Tibial nerve (tissue), 4 donors: ENCODE results near the gene ST3GAL2. TPM values are rescaled to one million over a fixed set of nuclear protein-coding genes. Genes with fewer than 3 reads are reported as not detected.
"Not testable (repeated sequence)": the region's sequence is repeated elsewhere in the genome, so short reads cannot be mapped to it uniquely, and the experiment has no call there.

Source experiments
- DNase-seq, 2 donors: peaks; one replicate each; pipeline ENCODE4 v3.0.0-alpha.2; 2019; ENCODE audit warnings: low spot score in 2 of 2
- H3K27ac ChIP-seq, 4 donors: fragments of 200-600 bp; sonication (generic) in 3 of 4; one replicate each; pipeline ENCODE4 v1.5.1; 2017 to 2019; ENCODE audit warnings: mild to moderate bottlenecking in 1 of 4
- H3K27me3 ChIP-seq, 2 donors: fragments of 200-600 bp; sonication (generic) in 1 of 2; one replicate each; pipeline versions ENCODE4 v1.5.1 to v1.6.0; 2017 to 2019
- H3K36me3 ChIP-seq, 3 donors: fragments of 200-600 bp; sonication (generic); one replicate each; pipeline ENCODE4 v1.5.1; 2018 to 2019
- H3K4me1 ChIP-seq, 4 donors: fragments of 200-600 bp; sonication (generic) in 3 of 4; one replicate each; pipeline ENCODE4 v1.5.1; 2017 to 2019
- H3K4me3 ChIP-seq, 4 donors: fragments of 200-600 bp; sonication (generic) in 3 of 4; one replicate each; pipeline ENCODE4 v1.5.1; 2017 to 2019; ENCODE audit warnings: mild to moderate bottlenecking in 1 of 4, moderate library complexity in 1 of 4
- H3K9me3 ChIP-seq, 4 donors: fragments of 200-600 bp; sonication (generic) in 3 of 4; one replicate each; pipeline ENCODE4 v1.5.1; 2017 to 2019
- EP300 ChIP-seq, 2 donors: sonication (generic); formaldehyde crosslinking; IDR thresholded peaks; one replicate each; pipeline ENCODE4 v1.6.1; 2017; ENCODE audit warnings: antibody characterized with exemption in 2 of 2, mild to moderate bottlenecking in 1 of 2
- POLR2A ChIP-seq, 2 donors: fragments of 450-650 bp; IDR thresholded peaks; one replicate each; pipeline ENCODE4 v1.6.1; 2017; ENCODE audit warnings: antibody characterized with exemption in 2 of 2, mild to moderate bottlenecking in 2 of 2, moderate library complexity in 2 of 2
- WGBS, 2 donors: methylation state at CpG; one replicate each; pipeline ENCODE4 v1.1.5; 2018; 5-methylcytosine and 5-hydroxymethylcytosine counted together
- total RNA-seq, 4 donors: library from RNA; depleted of rRNA; stranded (reverse); fragments of >200 nt; gene quantifications; one replicate each; pipeline ENCODE4 v1.1.0, GENCODE V29; 2016
- TF ChIP-seq, protein P1 (sequence below), 5 experiments: fragments of 200-600 bp in 3 of 5; fragments of 450-650 bp in 2 of 5; sonication (generic) in 3 of 5; IDR thresholded peaks; one replicate each; pipeline ENCODE4 v1.5.1; 2016 to 2019; ENCODE audit warnings: antibody characterized with exemption in 5 of 5, mild to moderate bottlenecking in 3 of 5, moderate library complexity in 2 of 5

The ST3GAL2 gene
- total RNA-seq, 4 donors from 2014 or later = 18.6 to 32.4 (median 23.6) TPM

DNA sequence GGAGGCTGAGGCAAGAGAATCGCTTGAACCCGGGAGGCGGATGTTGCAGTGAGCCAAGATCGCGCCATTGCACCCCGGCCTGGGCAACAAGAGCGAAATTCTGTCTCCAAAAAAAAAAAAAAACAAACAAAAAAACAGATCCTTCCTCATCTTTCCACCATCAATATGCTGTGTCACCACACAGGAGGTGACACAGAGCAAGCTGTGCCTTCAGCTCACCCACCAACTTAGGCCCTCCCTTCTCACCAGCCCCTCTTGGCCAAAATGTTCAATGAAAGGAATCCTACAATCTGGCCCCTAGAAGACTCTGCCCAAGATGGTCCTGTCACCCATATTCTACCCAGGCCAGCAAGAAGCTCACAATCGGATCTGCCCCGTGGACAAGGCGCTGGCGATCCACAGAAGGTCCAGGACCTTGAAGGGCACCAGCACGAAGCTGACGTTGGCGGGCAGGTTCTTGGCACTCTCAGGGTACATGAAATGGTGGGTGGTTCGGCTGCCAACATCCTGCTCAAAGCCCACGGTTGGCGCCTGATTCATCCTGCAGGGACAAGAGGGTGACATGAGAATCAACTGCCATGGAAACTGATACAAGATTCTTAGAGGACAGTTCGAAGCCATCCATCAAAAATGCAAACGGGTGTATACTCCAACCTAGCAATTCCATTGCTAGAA is 50.8 kb downstream of the ST3GAL2 start:
- H3K9me3 ChIP-seq = no peaks in the 10 kb centered on the region
- H3K27me3 ChIP-seq = no peaks in the 10 kb centered on the region
- no peak overlapping the region for H3K27ac ChIP-seq
- H3K4me3 ChIP-seq = no peak overlapping the region
- H3K4me1 ChIP-seq = peaks cover 0 to 10% (median 0%) of the 10 kb centered on the region in 4 donors
- TF ChIP-seq EP300 (IDR thresholded peaks at IDR 0.05) (no peak), POLR2A (IDR thresholded peaks at IDR 0.05) (no peak)
- TF ChIP-seq, protein P1, sequence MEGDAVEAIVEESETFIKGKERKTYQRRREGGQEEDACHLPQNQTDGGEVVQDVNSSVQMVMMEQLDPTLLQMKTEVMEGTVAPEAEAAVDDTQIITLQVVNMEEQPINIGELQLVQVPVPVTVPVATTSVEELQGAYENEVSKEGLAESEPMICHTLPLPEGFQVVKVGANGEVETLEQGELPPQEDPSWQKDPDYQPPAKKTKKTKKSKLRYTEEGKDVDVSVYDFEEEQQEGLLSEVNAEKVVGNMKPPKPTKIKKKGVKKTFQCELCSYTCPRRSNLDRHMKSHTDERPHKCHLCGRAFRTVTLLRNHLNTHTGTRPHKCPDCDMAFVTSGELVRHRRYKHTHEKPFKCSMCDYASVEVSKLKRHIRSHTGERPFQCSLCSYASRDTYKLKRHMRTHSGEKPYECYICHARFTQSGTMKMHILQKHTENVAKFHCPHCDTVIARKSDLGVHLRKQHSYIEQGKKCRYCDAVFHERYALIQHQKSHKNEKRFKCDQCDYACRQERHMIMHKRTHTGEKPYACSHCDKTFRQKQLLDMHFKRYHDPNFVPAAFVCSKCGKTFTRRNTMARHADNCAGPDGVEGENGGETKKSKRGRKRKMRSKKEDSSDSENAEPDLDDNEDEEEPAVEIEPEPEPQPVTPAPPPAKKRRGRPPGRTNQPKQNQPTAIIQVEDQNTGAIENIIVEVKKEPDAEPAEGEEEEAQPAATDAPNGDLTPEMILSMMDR (IDR thresholded peaks at IDR 0.05) = no peak
- peaks cover 0 to 76% (median 0%) of the 10 kb centered on the region in 3 donors for H3K36me3 ChIP-seq
- no peak for DNase-seq
- WGBS, 2 donors = 92 to 94% methylated on average over 19 of the region's 19 CpGs

DNA sequence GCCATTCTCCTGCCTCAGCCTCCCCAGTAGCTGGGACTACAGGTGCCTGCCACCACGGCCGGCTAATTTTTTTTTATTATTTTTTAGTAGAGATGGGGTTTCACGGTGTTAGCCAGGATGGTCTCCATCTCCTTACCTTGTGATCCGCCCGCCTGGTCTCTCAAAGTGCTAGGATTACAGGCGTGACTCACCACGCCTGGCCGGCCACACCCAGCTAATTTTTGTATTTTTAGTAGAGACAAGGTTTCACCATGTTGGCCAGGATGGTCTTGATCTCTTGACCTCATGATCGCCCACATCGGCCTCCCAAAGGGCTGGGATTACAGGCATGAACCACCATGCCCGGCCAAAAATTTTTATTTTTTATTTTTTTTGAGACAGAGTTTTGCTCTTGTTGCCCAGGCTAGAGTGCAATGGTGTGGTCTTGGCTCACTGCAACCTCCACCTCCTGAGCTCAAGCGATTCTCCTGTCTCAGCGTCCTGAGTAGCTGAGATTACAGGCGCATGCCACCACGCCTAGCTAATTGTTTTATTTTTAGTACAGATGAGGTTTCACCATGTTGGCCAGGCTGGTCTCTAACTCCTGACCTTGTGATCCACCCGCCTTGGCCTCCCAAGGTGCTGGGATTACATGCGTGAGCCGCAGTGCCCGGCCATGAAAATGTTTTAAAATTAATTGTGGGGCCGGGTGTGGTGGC is 52.5 kb downstream of the ST3GAL2 start:
- not testable (repeated sequence) for H3K9me3 ChIP-seq, H3K4me1 ChIP-seq, H3K27me3 ChIP-seq, H3K4me3 ChIP-seq, H3K27ac ChIP-seq, DNase-seq
- H3K36me3 ChIP-seq = peaks cover 0 to 66% (median 0%) of the 10 kb centered on the region in 3 donors
- 93 to 94% methylated on average over 20 of the region's 20 CpGs for WGBS, 2 donors

DNA sequence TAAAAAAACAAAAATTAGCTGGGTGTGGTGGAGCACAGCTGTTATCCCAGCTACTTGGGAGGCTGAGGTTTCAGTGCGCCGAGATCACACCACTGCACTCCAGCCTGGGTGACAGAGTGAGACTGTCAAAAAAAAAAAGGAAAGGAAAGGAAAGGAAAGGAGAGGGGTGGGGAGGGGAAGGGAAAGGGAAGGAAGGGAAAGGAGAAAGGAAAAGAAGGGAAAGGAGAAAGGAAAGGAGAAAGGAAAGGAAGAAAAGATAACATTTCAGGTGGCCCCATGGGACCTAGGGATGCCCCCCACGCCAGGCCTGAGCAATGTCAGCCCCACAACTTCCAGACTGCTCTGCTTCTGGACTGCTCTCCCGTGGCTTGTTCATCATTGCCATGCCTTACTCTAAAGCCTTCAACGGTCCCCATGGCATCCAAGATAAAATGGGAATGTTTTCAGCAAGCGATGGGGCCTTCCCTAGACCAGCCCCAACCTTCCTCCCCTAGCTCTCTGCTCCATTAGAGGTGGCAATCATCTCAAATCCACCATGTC is 55.4 kb downstream of the ST3GAL2 start:
- no peak overlapping the region for H3K4me3 ChIP-seq
- H3K9me3 ChIP-seq = no peaks in the 10 kb centered on the region
- 89 to 90% methylated on average over 6 of the region's 6 CpGs for WGBS, 2 donors
- H3K36me3 ChIP-seq = peaks cover 0 to 54% (median 0%) of the 10 kb centered on the region in 3 donors
- no peak overlapping the region for H3K27ac ChIP-seq
- peaks cover 0 to 21% (median 8%) of the 10 kb centered on the region in 4 donors for H3K4me1 ChIP-seq
- DNase-seq = no peak
- TF ChIP-seq POLR2A (IDR thresholded peaks at IDR 0.05) (no peak), EP300 (IDR thresholded peaks at IDR 0.05) (no peak)
- TF ChIP-seq, protein P1 (IDR thresholded peaks at IDR 0.05) = no peak
- no peaks in the 10 kb centered on the region for H3K27me3 ChIP-seq

DNA sequence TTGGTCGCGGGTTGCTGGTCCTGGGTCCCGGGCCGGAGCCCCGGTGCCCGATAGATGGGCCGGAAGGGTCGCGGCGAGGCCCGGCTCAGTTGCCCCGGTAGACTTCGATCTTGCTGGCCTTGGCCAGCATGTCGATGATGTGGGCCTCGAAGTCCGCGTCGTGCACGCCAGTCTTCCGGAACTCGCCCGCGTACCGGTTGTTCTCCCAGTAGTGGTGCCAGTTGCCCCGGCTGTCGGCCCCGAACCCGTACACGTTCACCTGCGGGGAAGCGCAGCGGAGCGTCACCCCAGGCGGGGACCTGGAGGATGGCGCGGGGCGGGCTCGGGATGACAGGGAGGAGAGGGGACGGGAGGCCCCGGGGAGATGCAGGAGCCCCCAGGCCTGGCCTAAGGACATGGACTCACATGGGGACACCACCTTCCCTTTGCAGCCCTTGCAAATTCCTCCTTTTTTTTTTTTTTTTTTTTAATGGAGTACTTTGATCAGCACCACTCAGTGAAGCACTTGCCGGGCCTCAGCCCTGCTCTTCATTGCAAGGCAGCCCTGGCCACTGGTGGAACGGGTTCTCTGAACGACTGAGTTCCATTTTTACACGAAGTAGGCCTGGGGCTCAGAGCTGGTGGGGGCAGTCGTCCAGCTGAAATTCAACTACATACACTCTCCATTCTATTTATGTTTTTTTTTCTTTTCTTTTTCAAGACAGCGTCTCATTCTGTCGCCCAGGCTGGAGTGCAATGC is 57.1 kb downstream of the ST3GAL2 start:
- peak in 1 of 2 donors; percentile 19 for DNase-seq
- Histone ChIP-seq H3K9me3 (no peaks in the 10 kb centered on the region), H3K4me3 (peak overlapping the region; percentile 53 to 64 (median 60)), H3K4me1 (peaks cover 0 to 21% (median 8%) of the 10 kb centered on the region in 4 donors), H3K27me3 (no peaks in the 10 kb centered on the region), H3K36me3 (peaks cover 0 to 42% (median 0%) of the 10 kb centered on the region in 3 donors), H3K27ac (peak overlapping the region in 3 of 4 donors; percentile 65 to 87 (median 74))
- TF ChIP-seq EP300 (IDR thresholded peaks at IDR 0.05) = no peak
- TF ChIP-seq, protein P1 (IDR thresholded peaks at IDR 0.05) = no peak
- no peak for TF ChIP-seq POLR2A (IDR thresholded peaks at IDR 0.05)
- 20 to 25% methylated on average over 28 to 40 of the region's 47 CpGs for WGBS, 2 donors

DNA sequence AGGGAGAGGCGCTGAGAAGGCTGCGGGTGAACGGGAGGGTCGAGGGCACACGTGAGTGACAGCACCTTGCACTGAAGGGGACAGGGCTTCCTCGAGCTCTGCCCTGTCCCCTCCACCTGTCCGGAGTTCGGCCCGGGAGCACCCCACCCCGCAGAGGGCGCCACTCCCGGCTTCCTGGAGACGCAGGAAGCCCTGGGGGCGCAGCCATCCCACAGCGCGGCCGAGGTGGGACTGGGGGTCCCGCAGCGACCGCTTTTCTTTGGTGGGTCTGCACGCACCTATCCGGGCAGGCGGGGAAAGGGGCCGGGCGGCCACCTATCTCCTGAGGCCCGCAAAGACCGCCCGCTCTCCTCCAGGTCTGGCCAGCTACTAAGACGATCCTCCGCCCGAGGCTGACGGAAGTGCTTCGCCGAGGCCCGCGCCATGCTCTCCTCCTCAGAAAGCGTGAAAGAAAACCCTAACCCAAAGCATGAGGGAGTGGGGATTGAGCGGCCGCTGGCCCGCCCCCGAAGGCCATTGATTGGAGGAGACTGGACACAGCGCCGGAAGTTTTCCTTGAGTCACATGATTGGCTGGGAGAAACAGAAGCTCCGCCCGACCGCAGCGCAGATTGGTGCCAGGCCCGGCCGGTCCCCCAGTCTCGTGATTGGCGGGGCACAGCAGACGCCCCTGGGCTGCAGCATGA is 57.8 kb downstream of the ST3GAL2 start:
- Histone ChIP-seq H3K27ac (peak overlapping the region; percentile 45 to 88 (median 80)), H3K27me3 (no peaks in the 10 kb centered on the region), H3K4me1 (peaks cover 0 to 21% (median 8%) of the 10 kb centered on the region in 4 donors), H3K36me3 (peaks cover 0 to 40% (median 0%) of the 10 kb centered on the region in 3 donors), H3K9me3 (no peaks in the 10 kb centered on the region), H3K4me3 (peak overlapping the region; percentile 53 to 64 (median 60))
- peak in 1 of 2 donors; percentile 70 for TF ChIP-seq POLR2A (IDR thresholded peaks at IDR 0.05)
- peak; percentile 75 to 83 for TF ChIP-seq EP300 (IDR thresholded peaks at IDR 0.05)
- TF ChIP-seq, protein P1 (IDR thresholded peaks at IDR 0.05) = peak in 3 of 5 experiments; percentile 15 to 21 (median 17)
- peak; percentile 92 to 94 for DNase-seq
- WGBS, 2 donors = 1% methylated on average over 21 to 31 of the region's 52 CpGs
